ENCODE data around the gene HNRNPUL1.

Gene HNRNPUL1

DNA sequence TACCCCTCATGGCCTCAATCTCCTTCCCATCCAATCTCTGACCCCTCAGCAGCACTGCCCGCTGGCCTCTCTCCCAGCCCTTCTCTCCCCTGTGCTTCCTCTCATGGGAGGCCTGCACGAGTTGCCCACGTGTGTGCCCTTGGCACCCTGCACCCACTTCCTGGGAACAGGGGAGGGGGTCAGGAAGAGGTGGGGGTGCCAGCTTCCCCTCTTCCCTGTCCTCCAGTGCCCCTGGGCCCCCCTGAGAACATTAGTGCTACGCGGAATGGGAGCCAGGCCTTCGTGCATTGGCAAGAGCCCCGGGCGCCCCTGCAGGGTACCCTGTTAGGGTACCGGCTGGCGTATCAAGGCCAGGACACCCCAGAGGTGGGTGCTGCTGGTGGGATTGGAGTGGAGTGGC, 25.9 kb upstream of the HNRNPUL1 start:
- no peaks in the 10 kb centered on the region for H3K27me3 ChIP-seq (replicated peaks; ENCODE audit: control insufficient read depth, insufficient read depth, low read length)
- peaks cover 81% of the 10 kb centered on the region for H3K36me3 ChIP-seq (ENCODE audit: control insufficient read depth, insufficient read depth, low read length, severe bottlenecking)
- H3K4me3 ChIP-seq (ENCODE audit: low read length), result no peak overlapping the region
- no peak overlapping the region for H3K9ac ChIP-seq (ENCODE audit: low read length)
- H3K9me3 ChIP-seq (ENCODE audit: control insufficient read depth, low read length), result no peaks in the 10 kb centered on the region
- no peaks in the 10 kb centered on the region for H3K4me1 ChIP-seq (ENCODE audit: control insufficient read depth, insufficient read depth, low read length)
- DNase-seq (ENCODE audit: low read depth), result no peak

DNA sequence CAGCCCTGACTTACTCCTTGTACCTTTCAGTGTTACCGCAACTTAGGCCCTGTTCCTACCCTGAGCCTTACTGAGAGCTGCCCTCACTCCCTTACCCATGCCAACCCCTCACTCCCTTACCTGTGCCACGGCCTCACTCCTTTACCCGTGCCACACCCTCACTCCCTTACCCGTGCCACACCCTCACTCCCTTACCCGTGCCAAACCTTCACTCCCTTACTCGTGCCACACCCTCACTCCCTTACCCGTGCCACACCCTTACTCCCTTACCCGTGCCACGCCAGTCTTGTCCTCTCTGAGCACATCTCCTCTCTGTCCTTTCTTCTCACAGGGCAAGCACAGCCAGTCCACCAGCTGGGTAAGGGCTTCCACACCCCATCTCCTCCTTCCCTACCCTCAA, 24.8 kb upstream of the HNRNPUL1 start:
- Histone ChIP-seq H3K9me3 (ENCODE audit: control insufficient read depth, low read length) (no peaks in the 10 kb centered on the region), H3K4me3 (ENCODE audit: low read length) (no peak overlapping the region), H3K27me3 (replicated peaks; ENCODE audit: control insufficient read depth, insufficient read depth, low read length) (no peaks in the 10 kb centered on the region), H3K9ac (ENCODE audit: low read length) (no peak overlapping the region), H3K4me1 (ENCODE audit: control insufficient read depth, insufficient read depth, low read length) (no peaks in the 10 kb centered on the region), H3K36me3 (ENCODE audit: control insufficient read depth, insufficient read depth, low read length, severe bottlenecking) (peaks cover 84% of the 10 kb centered on the region)
- DNase-seq (ENCODE audit: low read depth), result no peak

GRCh38 chr19:41239961-41240574, 24.1 kb upstream of the HNRNPUL1 start:
- Histone ChIP-seq H3K4me3 (ENCODE audit: low read length) (no peak overlapping the region), H3K9me3 (ENCODE audit: control insufficient read depth, low read length) (no peaks in the 10 kb centered on the region), H3K4me1 (ENCODE audit: control insufficient read depth, insufficient read depth, low read length) (no peaks in the 10 kb centered on the region), H3K9ac (ENCODE audit: low read length) (no peak overlapping the region), H3K27me3 (replicated peaks; ENCODE audit: control insufficient read depth, insufficient read depth, low read length) (no peaks in the 10 kb centered on the region), H3K36me3 (ENCODE audit: control insufficient read depth, insufficient read depth, low read length, severe bottlenecking) (peaks cover 85% of the 10 kb centered on the region)
- DNase-seq (ENCODE audit: low read depth), result no peak

- Histone ChIP-seq H3K9ac (ENCODE audit: low read length) (no peak overlapping the region), H3K4me1 (ENCODE audit: control insufficient read depth, insufficient read depth, low read length) (no peaks in the 10 kb centered on the region), H3K27me3 (replicated peaks; ENCODE audit: control insufficient read depth, insufficient read depth, low read length) (no peaks in the 10 kb centered on the region), H3K9me3 (ENCODE audit: control insufficient read depth, low read length) (no peaks in the 10 kb centered on the region), H3K36me3 (ENCODE audit: control insufficient read depth, insufficient read depth, low read length, severe bottlenecking) (peaks cover 96% of the 10 kb centered on the region), H3K4me3 (ENCODE audit: low read length) (no peak overlapping the region)
- DNase-seq (ENCODE audit: low read depth), result no peak
These were observed 22.3 kb upstream of the HNRNPUL1 start for GRCh38 chr19:41241859-41242258.

- Histone ChIP-seq H3K27me3 (replicated peaks; ENCODE audit: control insufficient read depth, insufficient read depth, low read length) (no peaks in the 10 kb centered on the region), H3K4me1 (ENCODE audit: control insufficient read depth, insufficient read depth, low read length) (no peaks in the 10 kb centered on the region), H3K4me3 (ENCODE audit: low read length) (no peak overlapping the region), H3K9me3 (ENCODE audit: control insufficient read depth, low read length) (no peaks in the 10 kb centered on the region), H3K9ac (ENCODE audit: low read length) (no peak overlapping the region), H3K36me3 (ENCODE audit: control insufficient read depth, insufficient read depth, low read length, severe bottlenecking) (peaks cover 90% of the 10 kb centered on the region)
- no peak for DNase-seq (ENCODE audit: low read depth)
These were observed 20.1 kb upstream of the HNRNPUL1 start for GRCh38 chr19:41244117-41244516.

DNA sequence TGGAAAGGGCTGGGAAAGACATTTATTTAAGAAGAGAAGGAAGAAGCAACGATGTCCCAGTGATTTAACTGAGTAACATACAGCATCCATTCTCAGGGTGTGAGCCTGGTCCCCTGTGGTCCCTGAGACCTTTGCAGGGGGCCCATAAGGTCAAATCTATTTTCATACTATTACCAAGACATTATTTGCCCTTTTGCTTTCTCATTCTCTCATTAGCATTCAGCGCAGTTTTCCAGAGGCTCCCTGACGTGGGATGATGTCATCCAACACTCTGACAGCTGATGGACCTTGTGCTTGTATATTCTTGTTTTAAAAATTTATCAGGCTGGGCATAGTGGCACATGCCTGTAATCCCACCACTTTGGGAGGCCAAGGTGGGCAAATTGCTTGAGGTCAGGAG, 18.3 kb upstream of the HNRNPUL1 start:
- no peak overlapping the region for H3K4me3 ChIP-seq (ENCODE audit: low read length)
- no peaks in the 10 kb centered on the region for H3K4me1 ChIP-seq (ENCODE audit: control insufficient read depth, insufficient read depth, low read length)
- H3K9me3 ChIP-seq (ENCODE audit: control insufficient read depth, low read length), result no peaks in the 10 kb centered on the region
- H3K36me3 ChIP-seq (ENCODE audit: control insufficient read depth, insufficient read depth, low read length, severe bottlenecking), result peaks cover 92% of the 10 kb centered on the region
- no peaks in the 10 kb centered on the region for H3K27me3 ChIP-seq (replicated peaks; ENCODE audit: control insufficient read depth, insufficient read depth, low read length)
- no peak for DNase-seq (ENCODE audit: low read depth)
- no peak overlapping the region for H3K9ac ChIP-seq (ENCODE audit: low read length)

GRCh38 chr19:41248895-41249294, 15.3 kb upstream of the HNRNPUL1 start:
- DNase-seq (ENCODE audit: low read depth), result no peak
- H3K36me3 ChIP-seq (ENCODE audit: control insufficient read depth, insufficient read depth, low read length, severe bottlenecking), result peaks cover 89% of the 10 kb centered on the region
- H3K27me3 ChIP-seq (replicated peaks; ENCODE audit: control insufficient read depth, insufficient read depth, low read length), result no peaks in the 10 kb centered on the region
- H3K9me3 ChIP-seq (ENCODE audit: control insufficient read depth, low read length), result no peaks in the 10 kb centered on the region
- H3K4me3 ChIP-seq (ENCODE audit: low read length), result no peak overlapping the region
- no peaks in the 10 kb centered on the region for H3K4me1 ChIP-seq (ENCODE audit: control insufficient read depth, insufficient read depth, low read length)
- H3K9ac ChIP-seq (ENCODE audit: low read length), result no peak overlapping the region

DNA sequence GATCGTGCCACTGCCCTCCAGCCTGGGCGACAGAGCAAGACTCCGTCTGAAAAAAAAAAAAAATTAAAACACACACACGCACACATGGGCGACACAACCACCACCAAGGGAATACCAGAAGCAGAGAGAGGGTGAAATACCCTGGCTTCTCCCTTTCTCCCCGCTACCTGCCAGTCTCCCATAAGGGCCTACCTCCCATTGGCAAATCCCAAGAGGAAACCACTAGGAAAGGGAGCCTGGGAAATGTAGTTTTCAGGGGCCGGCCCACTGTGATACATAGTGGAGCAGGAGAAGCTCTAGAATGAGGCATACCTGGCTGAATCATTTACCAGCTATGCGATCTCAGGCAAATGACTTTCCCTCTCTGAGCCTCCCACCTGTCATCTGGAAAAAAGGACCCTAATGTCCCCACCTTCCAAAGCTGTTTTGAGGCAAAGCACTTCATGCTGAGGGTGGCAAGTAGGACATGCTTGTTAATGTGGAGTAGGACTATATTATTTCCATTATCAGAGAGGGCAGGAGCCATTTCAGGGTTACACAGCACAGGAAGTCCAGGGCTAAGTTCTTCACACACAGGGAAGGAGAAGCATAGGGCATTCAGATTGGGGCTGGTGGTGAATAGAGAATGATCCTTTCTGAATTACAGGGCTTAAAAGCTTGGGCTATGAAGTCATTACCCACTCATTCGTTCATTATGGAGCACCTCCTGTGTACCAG, 14.3 kb upstream of the HNRNPUL1 start:
- no peak for DNase-seq (ENCODE audit: low read depth)
- H3K36me3 ChIP-seq (ENCODE audit: control insufficient read depth, insufficient read depth, low read length, severe bottlenecking), result peaks cover 89% of the 10 kb centered on the region

GRCh38 chr19:41253660-41254059, 10.5 kb upstream of the HNRNPUL1 start:
- H3K9me3 ChIP-seq (ENCODE audit: control insufficient read depth, low read length), result no peaks in the 10 kb centered on the region

More for the DNA sequence above, 14.3 kb upstream of the HNRNPUL1 start:
- no peak overlapping the region for H3K9ac ChIP-seq (ENCODE audit: low read length)
- H3K27me3 ChIP-seq (replicated peaks; ENCODE audit: control insufficient read depth, insufficient read depth, low read length), result no peaks in the 10 kb centered on the region
- no peaks in the 10 kb centered on the region for H3K4me1 ChIP-seq (ENCODE audit: control insufficient read depth, insufficient read depth, low read length)
- H3K4me3 ChIP-seq (ENCODE audit: low read length), result no peak overlapping the region
- no peaks in the 10 kb centered on the region for H3K9me3 ChIP-seq (ENCODE audit: control insufficient read depth, low read length)

GRCh38 chr19:41255171-41255570, 9.0 kb upstream of the HNRNPUL1 start:
- Histone ChIP-seq H3K4me3 (ENCODE audit: low read length) (no peak overlapping the region), H3K27me3 (replicated peaks; ENCODE audit: control insufficient read depth, insufficient read depth, low read length) (no peaks in the 10 kb centered on the region), H3K9ac (ENCODE audit: low read length) (no peak overlapping the region), H3K4me1 (ENCODE audit: control insufficient read depth, insufficient read depth, low read length) (no peaks in the 10 kb centered on the region), H3K9me3 (ENCODE audit: control insufficient read depth, low read length) (no peaks in the 10 kb centered on the region), H3K36me3 (ENCODE audit: control insufficient read depth, insufficient read depth, low read length, severe bottlenecking) (peaks cover 91% of the 10 kb centered on the region)
- no peak for DNase-seq (ENCODE audit: low read depth)

More at GRCh38 chr19:41253660-41254059, 10.5 kb upstream of the HNRNPUL1 start:
- Histone ChIP-seq H3K4me1 (ENCODE audit: control insufficient read depth, insufficient read depth, low read length) (no peaks in the 10 kb centered on the region), H3K36me3 (ENCODE audit: control insufficient read depth, insufficient read depth, low read length, severe bottlenecking) (peaks cover 92% of the 10 kb centered on the region), H3K9ac (ENCODE audit: low read length) (no peak overlapping the region), H3K27me3 (replicated peaks; ENCODE audit: control insufficient read depth, insufficient read depth, low read length) (no peaks in the 10 kb centered on the region), H3K4me3 (ENCODE audit: low read length) (no peak overlapping the region)
- no peak for DNase-seq (ENCODE audit: low read depth)

DNA sequence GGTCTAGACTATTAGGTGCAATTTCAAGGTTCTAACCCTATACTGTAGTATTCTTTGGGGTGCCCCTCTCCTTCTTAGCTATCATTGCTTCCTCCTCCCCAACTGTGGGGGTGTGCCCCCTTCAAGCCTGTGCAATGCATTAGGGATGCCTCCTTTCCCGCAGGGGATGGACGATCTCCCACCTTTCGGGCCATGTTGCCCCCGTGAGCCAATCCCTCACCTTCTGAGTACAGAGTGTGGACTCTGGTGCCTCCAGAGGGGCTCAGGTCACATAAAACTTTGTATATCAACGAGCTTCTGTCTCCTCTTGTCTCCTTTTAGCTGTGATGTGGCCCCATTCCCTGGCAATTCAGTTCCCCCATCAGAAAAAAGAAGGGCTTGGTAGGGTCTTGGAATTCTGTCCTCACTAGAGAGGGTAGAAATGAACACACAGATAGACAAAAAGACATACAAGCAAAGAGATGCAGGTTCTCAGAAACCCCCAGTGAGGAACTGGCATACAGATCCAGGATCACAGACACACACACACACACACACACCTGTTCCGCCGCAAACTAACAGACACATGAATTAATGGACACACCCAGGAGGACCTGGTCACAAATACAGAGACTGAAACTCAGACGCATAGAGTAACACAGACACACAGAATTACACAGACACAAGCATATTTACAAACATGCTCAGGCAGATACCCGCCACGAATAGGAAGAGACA, 2.5 kb upstream of the HNRNPUL1 start:
- no peak for DNase-seq (ENCODE audit: low read depth)
- Histone ChIP-seq H3K9ac (ENCODE audit: low read length) (peak overlapping the region; percentile 93), H3K4me3 (ENCODE audit: low read length) (peak overlapping the region; percentile 83), H3K4me1 (ENCODE audit: control insufficient read depth, insufficient read depth, low read length) (peaks cover 18% of the 10 kb centered on the region), H3K36me3 (ENCODE audit: control insufficient read depth, insufficient read depth, low read length, severe bottlenecking) (peaks cover 35% of the 10 kb centered on the region), H3K27me3 (replicated peaks; ENCODE audit: control insufficient read depth, insufficient read depth, low read length) (no peaks in the 10 kb centered on the region), H3K9me3 (ENCODE audit: control insufficient read depth, low read length) (no peaks in the 10 kb centered on the region)
